HepG2 (cell line): Measurements from ENCODE around the gene PCNX4. TPM values are rescaled to one million over a fixed set of nuclear protein-coding genes. Genes with fewer than 3 reads are reported as not detected.

ENCODE experiments used
- BRCA1 ChIP-seq: sonication (generic); formaldehyde crosslinking; IDR thresholded peaks from 2 replicates; pipeline ENCODE4 v1.4.0; 2020; ENCODE audit warnings: missing genetic modification reagents
- GZF1 ChIP-seq: sonication (generic); formaldehyde crosslinking; IDR thresholded peaks from 2 replicates; pipeline ENCODE4 v1.5.1; 2020; ENCODE audit warnings: mild to moderate bottlenecking, missing genetic modification reagents
- JARID2 ChIP-seq: sonication (generic); formaldehyde crosslinking; IDR thresholded peaks from 2 replicates; pipeline ENCODE4 v1.8.1; 2023; ENCODE audit warnings: missing genetic modification reagents, inconsistent platforms; ENCODE audit not compliant: insufficient replicate concordance
- MED8 ChIP-seq: sonication (generic); formaldehyde crosslinking; IDR thresholded peaks from 2 replicates; pipeline ENCODE4 v1.8.1; 2023; ENCODE audit warnings: mild to moderate bottlenecking, missing genetic modification reagents; ENCODE audit not compliant: insufficient replicate concordance
- NCOR1 ChIP-seq: fragments of 200-600 bp; sonication (generic); IDR thresholded peaks from 2 replicates; pipeline ENCODE4 v1.7.0; 2017; ENCODE audit warnings: antibody characterized with exemption, low read length, borderline replicate concordance
- NFAT5 ChIP-seq: sonication (generic); formaldehyde crosslinking; IDR thresholded peaks from 2 replicates; pipeline ENCODE4 v1.4.0; 2020; ENCODE audit warnings: missing genetic modification reagents
- ZNF180 ChIP-seq: sonication (generic); formaldehyde crosslinking; IDR thresholded peaks from 2 replicates; pipeline ENCODE4 v1.4.0; 2020; ENCODE audit warnings: low read depth, missing genetic modification reagents, borderline replicate concordance
- polyA plus RNA-seq, 8 experiments: library from polyadenylated mRNA; depleted of rRNA in 3 of 8; stranded (reverse) in 7 of 8; unstranded in 1 of 8; fragments of >200 nt; fragmentation: Illumina TruSeq in 4 of 8; extraction: Trizol in 4 of 8; gene quantifications; 2 replicates each; pipeline versions ENCODE4 v1.2.1 to v1.2.3, GENCODE V29; 2011 to 2016; ENCODE audit warnings: low read depth in 4 of 8, missing spikeins in 1 of 8, mixed read lengths in 1 of 8; ENCODE audit not compliant: insufficient read depth in 1 of 8
- total RNA-seq, 5 experiments: library from RNA; depleted of rRNA; stranded (reverse); fragments of >200 nt; fragmentation: Illumina TruSeq; extraction: Trizol; gene quantifications; 2 replicates each; pipeline ENCODE4 v1.2.3, GENCODE V29; 2016; ENCODE audit warnings: low read depth in 1 of 5
- TF ChIP-seq, protein P1 (sequence below): sonication (generic); formaldehyde crosslinking; IDR thresholded peaks from 2 replicates; pipeline ENCODE4 v1.5.0; 2020; ENCODE audit warnings: missing genetic modification reagents
- TF ChIP-seq, protein P2 (sequence below): sonication (generic); formaldehyde crosslinking; IDR thresholded peaks from 2 replicates; pipeline ENCODE4 v1.5.1; 2020; ENCODE audit warnings: missing genetic modification reagents, mild to moderate bottlenecking, borderline replicate concordance
- TF ChIP-seq, protein P3 (sequence below): sonication (generic); formaldehyde crosslinking; conservative IDR thresholded peaks from 2 replicates; pipeline ENCODE4 v1.8.0; 2022; ENCODE audit warnings: missing genetic modification reagents
- TF ChIP-seq, protein P4 (sequence below): sonication (generic); formaldehyde crosslinking; IDR thresholded peaks from 2 replicates; pipeline ENCODE4 v1.9.0; 2021; ENCODE audit warnings: missing genetic modification reagents, borderline replicate concordance

The PCNX4 gene
- total and polyA plus RNA-seq, 2 of the 13 experiments (the other 11 are each of a cell fraction or from before 2014, with no cell fraction given), result 28.6 to 43.0 TPM

GRCh38 chr14:60091550-60092525 lies at the start of gene PCNX4 (continued):
- TF ChIP-seq JARID2 (CRISPR knock-in tag) (no peak), NFAT5 (peak; percentile 70; the same call in 1 of the 2 replicates), MED8 (CRISPR knock-in tag) (peak; percentile 12), GZF1 (CRISPR knock-in tag) (peak; percentile 92), BRCA1 (CRISPR knock-in tag) (peak; percentile 95), NCOR1 (peak; percentile 37; the same call in 1 of the 2 replicates), ZNF180 (CRISPR knock-in tag) (no peak)
- TF ChIP-seq, protein P1, sequence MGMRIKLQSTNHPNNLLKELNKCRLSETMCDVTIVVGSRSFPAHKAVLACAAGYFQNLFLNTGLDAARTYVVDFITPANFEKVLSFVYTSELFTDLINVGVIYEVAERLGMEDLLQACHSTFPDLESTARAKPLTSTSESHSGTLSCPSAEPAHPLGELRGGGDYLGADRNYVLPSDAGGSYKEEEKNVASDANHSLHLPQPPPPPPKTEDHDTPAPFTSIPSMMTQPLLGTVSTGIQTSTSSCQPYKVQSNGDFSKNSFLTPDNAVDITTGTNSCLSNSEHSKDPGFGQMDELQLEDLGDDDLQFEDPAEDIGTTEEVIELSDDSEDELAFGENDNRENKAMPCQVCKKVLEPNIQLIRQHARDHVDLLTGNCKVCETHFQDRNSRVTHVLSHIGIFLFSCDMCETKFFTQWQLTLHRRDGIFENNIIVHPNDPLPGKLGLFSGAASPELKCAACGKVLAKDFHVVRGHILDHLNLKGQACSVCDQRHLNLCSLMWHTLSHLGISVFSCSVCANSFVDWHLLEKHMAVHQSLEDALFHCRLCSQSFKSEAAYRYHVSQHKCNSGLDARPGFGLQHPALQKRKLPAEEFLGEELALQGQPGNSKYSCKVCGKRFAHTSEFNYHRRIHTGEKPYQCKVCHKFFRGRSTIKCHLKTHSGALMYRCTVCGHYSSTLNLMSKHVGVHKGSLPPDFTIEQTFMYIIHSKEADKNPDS, result peak; percentile 61; the same call in 1 of the 2 replicates
- TF ChIP-seq, protein P2, sequence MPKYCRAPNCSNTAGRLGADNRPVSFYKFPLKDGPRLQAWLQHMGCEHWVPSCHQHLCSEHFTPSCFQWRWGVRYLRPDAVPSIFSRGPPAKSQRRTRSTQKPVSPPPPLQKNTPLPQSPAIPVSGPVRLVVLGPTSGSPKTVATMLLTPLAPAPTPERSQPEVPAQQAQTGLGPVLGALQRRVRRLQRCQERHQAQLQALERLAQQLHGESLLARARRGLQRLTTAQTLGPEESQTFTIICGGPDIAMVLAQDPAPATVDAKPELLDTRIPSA, result no peak
- TF ChIP-seq, protein P3, sequence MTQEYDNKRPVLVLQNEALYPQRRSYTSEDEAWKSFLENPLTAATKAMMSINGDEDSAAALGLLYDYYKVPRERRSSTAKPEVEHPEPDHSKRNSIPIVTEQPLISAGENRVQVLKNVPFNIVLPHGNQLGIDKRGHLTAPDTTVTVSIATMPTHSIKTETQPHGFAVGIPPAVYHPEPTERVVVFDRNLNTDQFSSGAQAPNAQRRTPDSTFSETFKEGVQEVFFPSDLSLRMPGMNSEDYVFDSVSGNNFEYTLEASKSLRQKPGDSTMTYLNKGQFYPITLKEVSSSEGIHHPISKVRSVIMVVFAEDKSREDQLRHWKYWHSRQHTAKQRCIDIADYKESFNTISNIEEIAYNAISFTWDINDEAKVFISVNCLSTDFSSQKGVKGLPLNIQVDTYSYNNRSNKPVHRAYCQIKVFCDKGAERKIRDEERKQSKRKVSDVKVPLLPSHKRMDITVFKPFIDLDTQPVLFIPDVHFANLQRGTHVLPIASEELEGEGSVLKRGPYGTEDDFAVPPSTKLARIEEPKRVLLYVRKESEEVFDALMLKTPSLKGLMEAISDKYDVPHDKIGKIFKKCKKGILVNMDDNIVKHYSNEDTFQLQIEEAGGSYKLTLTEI (CRISPR knock-in tag), result no peak
- TF ChIP-seq, protein P4, sequence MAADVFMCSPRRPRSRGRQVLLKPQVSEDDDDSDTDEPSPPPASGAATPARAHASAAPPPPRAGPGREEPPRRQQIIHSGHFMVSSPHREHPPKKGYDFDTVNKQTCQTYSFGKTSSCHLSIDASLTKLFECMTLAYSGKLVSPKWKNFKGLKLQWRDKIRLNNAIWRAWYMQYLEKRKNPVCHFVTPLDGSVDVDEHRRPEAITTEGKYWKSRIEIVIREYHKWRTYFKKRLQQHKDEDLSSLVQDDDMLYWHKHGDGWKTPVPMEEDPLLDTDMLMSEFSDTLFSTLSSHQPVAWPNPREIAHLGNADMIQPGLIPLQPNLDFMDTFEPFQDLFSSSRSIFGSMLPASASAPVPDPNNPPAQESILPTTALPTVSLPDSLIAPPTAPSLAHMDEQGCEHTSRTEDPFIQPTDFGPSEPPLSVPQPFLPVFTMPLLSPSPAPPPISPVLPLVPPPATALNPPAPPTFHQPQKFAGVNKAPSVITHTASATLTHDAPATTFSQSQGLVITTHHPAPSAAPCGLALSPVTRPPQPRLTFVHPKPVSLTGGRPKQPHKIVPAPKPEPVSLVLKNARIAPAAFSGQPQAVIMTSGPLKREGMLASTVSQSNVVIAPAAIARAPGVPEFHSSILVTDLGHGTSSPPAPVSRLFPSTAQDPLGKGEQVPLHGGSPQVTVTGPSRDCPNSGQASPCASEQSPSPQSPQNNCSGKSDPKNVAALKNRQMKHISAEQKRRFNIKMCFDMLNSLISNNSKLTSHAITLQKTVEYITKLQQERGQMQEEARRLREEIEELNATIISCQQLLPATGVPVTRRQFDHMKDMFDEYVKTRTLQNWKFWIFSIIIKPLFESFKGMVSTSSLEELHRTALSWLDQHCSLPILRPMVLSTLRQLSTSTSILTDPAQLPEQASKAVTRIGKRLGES (CRISPR knock-in tag), result no peak
